ENCODE measurements around the gene PTPRJ.
A peak's percentile ranks its signal among the peaks of the same experiment; 100 is the strongest.
"Not testable (repeated sequence)": the region's sequence is repeated elsewhere in the genome, so short reads cannot be mapped to it uniquely, and the experiment has no call there.

The PTPRJ gene

GRCh38 chr11:47980088-47980906 is at the start of gene PTPRJ:
Gene PTPRJ (plus strand): TSS chr11:47980559. CDS start chr11:47980913, 354 bp downstream.
- TF ChIP-seq, protein P1, sequence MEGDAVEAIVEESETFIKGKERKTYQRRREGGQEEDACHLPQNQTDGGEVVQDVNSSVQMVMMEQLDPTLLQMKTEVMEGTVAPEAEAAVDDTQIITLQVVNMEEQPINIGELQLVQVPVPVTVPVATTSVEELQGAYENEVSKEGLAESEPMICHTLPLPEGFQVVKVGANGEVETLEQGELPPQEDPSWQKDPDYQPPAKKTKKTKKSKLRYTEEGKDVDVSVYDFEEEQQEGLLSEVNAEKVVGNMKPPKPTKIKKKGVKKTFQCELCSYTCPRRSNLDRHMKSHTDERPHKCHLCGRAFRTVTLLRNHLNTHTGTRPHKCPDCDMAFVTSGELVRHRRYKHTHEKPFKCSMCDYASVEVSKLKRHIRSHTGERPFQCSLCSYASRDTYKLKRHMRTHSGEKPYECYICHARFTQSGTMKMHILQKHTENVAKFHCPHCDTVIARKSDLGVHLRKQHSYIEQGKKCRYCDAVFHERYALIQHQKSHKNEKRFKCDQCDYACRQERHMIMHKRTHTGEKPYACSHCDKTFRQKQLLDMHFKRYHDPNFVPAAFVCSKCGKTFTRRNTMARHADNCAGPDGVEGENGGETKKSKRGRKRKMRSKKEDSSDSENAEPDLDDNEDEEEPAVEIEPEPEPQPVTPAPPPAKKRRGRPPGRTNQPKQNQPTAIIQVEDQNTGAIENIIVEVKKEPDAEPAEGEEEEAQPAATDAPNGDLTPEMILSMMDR (IDR thresholded peaks at IDR 0.05; ENCODE audit: low read depth, low read length, poor library complexity, severe bottlenecking), result no peak
- TF ChIP-seq EZH2phosphoT487 (IDR thresholded peaks at IDR 0.05; ENCODE audit: borderline replicate concordance, low read length), result no peak
- no peaks in the 10 kb centered on the region for H3K9me2 ChIP-seq (replicated peaks; ENCODE audit: control insufficient read depth, low read length)
- peak within 1 kb of the TSS; percentile 74 for H3K4me2 ChIP-seq (ENCODE audit: low read length)
- no peaks in the 10 kb centered on the region for H3K79me2 ChIP-seq (ENCODE audit: control insufficient read depth, low read length)
- peak within 1 kb of the TSS; percentile 64 for H3K4me3 ChIP-seq (ENCODE audit: low read length)
- H3K27me3 ChIP-seq (ENCODE audit: control insufficient read depth, low read length), result peaks cover 46% of the 10 kb centered on the region
- H3K27ac ChIP-seq (ENCODE audit: low read depth, low read length), result no peak within 1 kb of the TSS
- no peaks in the 10 kb centered on the region for H3K36me3 ChIP-seq (ENCODE audit: control insufficient read depth, low read length)
- peaks cover 4% of the 10 kb centered on the region; the same call in 1 of the 2 replicates for H3F3A ChIP-seq (ENCODE audit: control insufficient read depth, insufficient read depth)
- H4K20me1 ChIP-seq (ENCODE audit: control insufficient read depth, insufficient read depth, low read depth, low read length), result peaks cover 6% of the 10 kb centered on the region
- no peaks in the 10 kb centered on the region for H3K9me3 ChIP-seq (ENCODE audit: control insufficient read depth, insufficient read depth, low read length)
- peaks cover 6% of the 10 kb centered on the region for H3K4me1 ChIP-seq (ENCODE audit: control insufficient read depth, low read length)

GRCh38 chr11:47932544-47932943 is 47.8 kb upstream of the PTPRJ start:
- Histone ChIP-seq H3F3A (ENCODE audit: control insufficient read depth, insufficient read depth) (no peaks in the 10 kb centered on the region), H4K20me1 (ENCODE audit: control insufficient read depth, insufficient read depth, low read depth, low read length) (no peaks in the 10 kb centered on the region), H3K4me2 (ENCODE audit: low read length) (no peak overlapping the region), H3K27ac (ENCODE audit: low read depth, low read length) (no peak overlapping the region), H3K4me1 (ENCODE audit: control insufficient read depth, low read length) (peaks cover 29% of the 10 kb centered on the region), H3K27me3 (ENCODE audit: control insufficient read depth, low read length) (peaks cover 3% of the 10 kb centered on the region; the same call in 1 of the 2 replicates), H3K9me3 (ENCODE audit: control insufficient read depth, insufficient read depth, low read length) (no peaks in the 10 kb centered on the region), H3K36me3 (ENCODE audit: control insufficient read depth, low read length) (no peaks in the 10 kb centered on the region), H3K4me3 (ENCODE audit: low read length) (no peak overlapping the region), H3K79me2 (ENCODE audit: control insufficient read depth, low read length) (no peaks in the 10 kb centered on the region), H3K9me2 (replicated peaks; ENCODE audit: control insufficient read depth, low read length) (no peaks in the 10 kb centered on the region)
- TF ChIP-seq, protein P1 (IDR thresholded peaks at IDR 0.05; ENCODE audit: low read depth, low read length, poor library complexity, severe bottlenecking), result no peak

- not testable (repeated sequence) for H3K4me2 ChIP-seq (ENCODE audit: low read length); H3K4me3 ChIP-seq (ENCODE audit: low read length); H3K9me3 ChIP-seq (ENCODE audit: control insufficient read depth, insufficient read depth, low read length); H3K9me2 ChIP-seq (replicated peaks; ENCODE audit: control insufficient read depth, low read length); H4K20me1 ChIP-seq (ENCODE audit: control insufficient read depth, insufficient read depth, low read depth, low read length); H3K27me3 ChIP-seq (ENCODE audit: control insufficient read depth, low read length); H3K36me3 ChIP-seq (ENCODE audit: control insufficient read depth, low read length); H3K79me2 ChIP-seq (ENCODE audit: control insufficient read depth, low read length); H3K27ac ChIP-seq (ENCODE audit: low read depth, low read length); H3F3A ChIP-seq (ENCODE audit: control insufficient read depth, insufficient read depth)
- H3K4me1 ChIP-seq (ENCODE audit: control insufficient read depth, low read length), result peaks cover 22% of the 10 kb centered on the region
Observed at GRCh38 chr11:47933797-47934196, 46.6 kb upstream of the PTPRJ start.

DNA sequence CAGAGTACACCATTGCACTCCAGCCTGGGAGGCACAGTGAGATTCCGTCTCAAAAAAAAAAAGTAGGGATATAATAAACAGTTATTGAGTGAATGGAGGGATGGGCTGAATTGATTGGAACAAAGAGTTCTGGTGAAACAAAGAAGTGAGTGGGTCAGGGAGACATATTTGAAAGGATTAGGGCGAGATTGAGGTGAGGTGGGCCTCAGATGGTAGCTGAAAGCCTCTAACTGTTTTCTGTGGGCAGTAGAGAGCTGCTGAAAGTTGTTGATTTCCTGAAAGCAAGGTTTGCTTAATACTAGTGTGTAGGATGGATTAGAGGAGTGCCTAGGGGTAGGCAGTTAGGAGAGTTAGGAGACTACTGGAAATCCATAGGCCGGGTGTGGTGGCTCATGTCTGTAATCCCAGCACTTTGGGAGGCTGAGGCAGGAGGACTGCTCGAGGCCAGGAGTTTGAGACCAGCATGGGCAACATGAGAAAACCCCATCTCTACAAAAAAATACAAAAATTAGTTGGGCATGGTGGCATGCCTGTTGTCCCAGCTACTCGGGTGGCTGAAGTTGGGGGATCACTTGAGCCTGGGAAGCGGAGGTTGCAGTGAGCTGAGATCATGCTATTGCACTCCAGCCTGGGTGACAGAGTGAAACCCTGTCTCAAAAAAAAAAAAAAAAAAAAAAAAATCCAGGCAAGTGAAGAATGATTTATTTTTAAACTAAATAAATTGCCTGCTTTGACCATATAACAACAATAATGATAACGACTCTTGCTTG is 41.4 kb upstream of the PTPRJ start:
- Histone ChIP-seq H3K9me2 (replicated peaks; ENCODE audit: control insufficient read depth, low read length) (no peaks in the 10 kb centered on the region), H4K20me1 (ENCODE audit: control insufficient read depth, insufficient read depth, low read depth, low read length) (no peaks in the 10 kb centered on the region), H3K4me2 (ENCODE audit: low read length) (no peak overlapping the region), H3K9me3 (ENCODE audit: control insufficient read depth, insufficient read depth, low read length) (no peaks in the 10 kb centered on the region), H3F3A (ENCODE audit: control insufficient read depth, insufficient read depth) (no peaks in the 10 kb centered on the region), H3K27ac (ENCODE audit: low read depth, low read length) (no peak overlapping the region), H3K4me3 (ENCODE audit: low read length) (no peak overlapping the region), H3K4me1 (ENCODE audit: control insufficient read depth, low read length) (peaks cover 15% of the 10 kb centered on the region), H3K27me3 (ENCODE audit: control insufficient read depth, low read length) (no peaks in the 10 kb centered on the region), H3K79me2 (ENCODE audit: control insufficient read depth, low read length) (no peaks in the 10 kb centered on the region), H3K36me3 (ENCODE audit: control insufficient read depth, low read length) (no peaks in the 10 kb centered on the region)
- TF ChIP-seq, protein P1 (IDR thresholded peaks at IDR 0.05; ENCODE audit: low read depth, low read length, poor library complexity, severe bottlenecking), result no peak
- TF ChIP-seq EZH2phosphoT487 (IDR thresholded peaks at IDR 0.05; ENCODE audit: borderline replicate concordance, low read length), result no peak
